ENCODE measurements around the gene SRGAP2B.
"Not testable (repeated sequence)": the region's sequence is repeated elsewhere in the genome, so short reads cannot be mapped to it uniquely, and the experiment has no call there.

DNA sequence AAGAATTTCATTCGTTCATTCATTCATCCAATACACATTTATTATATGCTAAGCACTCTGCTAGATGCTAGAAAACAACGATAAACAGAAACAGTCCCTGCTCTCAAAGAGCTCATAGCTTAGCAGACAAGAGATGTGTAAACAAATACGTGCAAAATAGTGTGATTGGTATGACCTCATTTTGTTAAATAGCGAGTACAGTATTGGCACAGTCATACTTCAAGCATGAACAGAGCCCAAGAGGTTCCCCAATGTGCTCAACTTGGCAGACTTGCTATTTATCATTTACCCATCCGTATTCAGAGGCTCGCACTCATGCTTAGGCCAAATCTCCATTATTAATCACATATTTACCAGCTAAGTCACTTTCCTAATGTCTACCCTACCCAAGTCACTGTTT is 23.6 kb downstream of the SRGAP2B start:
- TF ChIP-seq, protein P1, sequence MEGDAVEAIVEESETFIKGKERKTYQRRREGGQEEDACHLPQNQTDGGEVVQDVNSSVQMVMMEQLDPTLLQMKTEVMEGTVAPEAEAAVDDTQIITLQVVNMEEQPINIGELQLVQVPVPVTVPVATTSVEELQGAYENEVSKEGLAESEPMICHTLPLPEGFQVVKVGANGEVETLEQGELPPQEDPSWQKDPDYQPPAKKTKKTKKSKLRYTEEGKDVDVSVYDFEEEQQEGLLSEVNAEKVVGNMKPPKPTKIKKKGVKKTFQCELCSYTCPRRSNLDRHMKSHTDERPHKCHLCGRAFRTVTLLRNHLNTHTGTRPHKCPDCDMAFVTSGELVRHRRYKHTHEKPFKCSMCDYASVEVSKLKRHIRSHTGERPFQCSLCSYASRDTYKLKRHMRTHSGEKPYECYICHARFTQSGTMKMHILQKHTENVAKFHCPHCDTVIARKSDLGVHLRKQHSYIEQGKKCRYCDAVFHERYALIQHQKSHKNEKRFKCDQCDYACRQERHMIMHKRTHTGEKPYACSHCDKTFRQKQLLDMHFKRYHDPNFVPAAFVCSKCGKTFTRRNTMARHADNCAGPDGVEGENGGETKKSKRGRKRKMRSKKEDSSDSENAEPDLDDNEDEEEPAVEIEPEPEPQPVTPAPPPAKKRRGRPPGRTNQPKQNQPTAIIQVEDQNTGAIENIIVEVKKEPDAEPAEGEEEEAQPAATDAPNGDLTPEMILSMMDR (IDR thresholded peaks at IDR 0.05): not testable (repeated sequence)
- TF ChIP-seq ZFX (IDR thresholded peaks at IDR 0.05; ENCODE audit: borderline replicate concordance): not testable (repeated sequence)

Data from 22Rv1 (cell line).